ENCODE results near the gene PNPLA3.

DNA sequence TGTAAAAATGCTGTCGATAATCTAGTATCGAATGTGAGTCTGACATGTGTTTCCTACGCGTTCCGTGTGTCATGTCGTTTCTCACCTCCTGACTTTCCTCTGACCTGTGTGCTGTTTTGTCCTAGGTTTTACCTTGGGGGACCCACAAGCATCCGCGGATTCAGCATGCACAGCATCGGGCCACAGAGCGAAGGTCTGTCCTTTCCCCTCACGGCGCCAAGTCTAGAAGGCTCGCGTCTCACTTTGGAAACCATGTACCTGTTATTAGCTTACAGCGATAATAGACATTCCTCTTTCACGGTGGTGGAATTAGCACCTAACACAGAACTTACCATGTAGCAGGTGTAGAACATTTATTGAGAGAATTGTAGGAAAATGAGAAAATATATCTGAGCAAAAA is 60.2 kb downstream of the PNPLA3 start:
- TF ChIP-seq, protein P1, sequence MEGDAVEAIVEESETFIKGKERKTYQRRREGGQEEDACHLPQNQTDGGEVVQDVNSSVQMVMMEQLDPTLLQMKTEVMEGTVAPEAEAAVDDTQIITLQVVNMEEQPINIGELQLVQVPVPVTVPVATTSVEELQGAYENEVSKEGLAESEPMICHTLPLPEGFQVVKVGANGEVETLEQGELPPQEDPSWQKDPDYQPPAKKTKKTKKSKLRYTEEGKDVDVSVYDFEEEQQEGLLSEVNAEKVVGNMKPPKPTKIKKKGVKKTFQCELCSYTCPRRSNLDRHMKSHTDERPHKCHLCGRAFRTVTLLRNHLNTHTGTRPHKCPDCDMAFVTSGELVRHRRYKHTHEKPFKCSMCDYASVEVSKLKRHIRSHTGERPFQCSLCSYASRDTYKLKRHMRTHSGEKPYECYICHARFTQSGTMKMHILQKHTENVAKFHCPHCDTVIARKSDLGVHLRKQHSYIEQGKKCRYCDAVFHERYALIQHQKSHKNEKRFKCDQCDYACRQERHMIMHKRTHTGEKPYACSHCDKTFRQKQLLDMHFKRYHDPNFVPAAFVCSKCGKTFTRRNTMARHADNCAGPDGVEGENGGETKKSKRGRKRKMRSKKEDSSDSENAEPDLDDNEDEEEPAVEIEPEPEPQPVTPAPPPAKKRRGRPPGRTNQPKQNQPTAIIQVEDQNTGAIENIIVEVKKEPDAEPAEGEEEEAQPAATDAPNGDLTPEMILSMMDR (IDR thresholded peaks at IDR 0.05) = no peak
- TF ChIP-seq POLR2A (IDR thresholded peaks at IDR 0.05) = no peak
